ENCODE data around the gene SAMD4A.

GRCh38 chr14:54786838-54787237 is 219.9 kb downstream of the SAMD4A start:
- TF ChIP-seq EZH2 (IDR thresholded peaks at IDR 0.05) = no peak
- no peak for TF ChIP-seq POLR2AphosphoS5 (IDR thresholded peaks at IDR 0.05; ENCODE audit: borderline replicate concordance, low read depth, low read length)
- TF ChIP-seq FOXP2 (optimal IDR thresholded peaks at IDR 0.05; ENCODE audit: control extremely low read depth, extremely low read length, insufficient read depth) = no peak
